Mammary epithelial cell (primary cell): ENCODE data around the gene SKIC8.

Source experiments
- EZH2 ChIP-seq: IDR thresholded peaks from 2 replicates; pipeline ENCODE4 v1.6.1; 2012; ENCODE audit warnings: low read length, inconsistent platforms, borderline replicate concordance
- TF ChIP-seq, protein P1 (sequence below), 2 donors: IDR thresholded peaks in 1 of 2; conservative IDR thresholded peaks in 1 of 2; 2 replicates each; pipeline ENCODE4 v1.5.1; 2011 to 2012; ENCODE audit warnings: inconsistent platforms in 2 of 2, low read length in 2 of 2, mild to moderate bottlenecking in 2 of 2, control low read depth in 1 of 2, low read depth in 1 of 2; ENCODE audit not compliant: insufficient read depth in 1 of 2; ENCODE audit errors: extremely low read depth in 1 of 2

DNA sequence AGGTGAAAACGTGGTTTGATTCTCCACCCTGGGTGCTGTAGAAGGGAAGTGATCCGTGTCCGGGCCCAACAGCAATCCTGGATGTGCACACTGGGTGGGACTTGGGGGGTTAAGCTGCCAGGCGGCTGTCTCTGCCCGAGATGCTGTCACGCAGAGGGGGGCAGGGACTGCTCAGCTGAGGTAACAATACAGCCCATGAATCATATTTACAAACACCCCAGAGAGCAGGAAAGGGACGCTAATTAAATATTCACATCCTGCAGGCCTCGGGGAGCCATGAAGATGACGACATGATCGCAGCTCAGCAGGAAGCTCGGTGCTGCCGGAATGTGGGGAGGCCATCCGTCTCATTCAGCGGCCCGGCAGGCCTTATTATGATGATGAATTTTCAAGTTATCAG, 22.8 kb upstream of the SKIC8 start:
- TF ChIP-seq EZH2 = no peak
- TF ChIP-seq, protein P1, sequence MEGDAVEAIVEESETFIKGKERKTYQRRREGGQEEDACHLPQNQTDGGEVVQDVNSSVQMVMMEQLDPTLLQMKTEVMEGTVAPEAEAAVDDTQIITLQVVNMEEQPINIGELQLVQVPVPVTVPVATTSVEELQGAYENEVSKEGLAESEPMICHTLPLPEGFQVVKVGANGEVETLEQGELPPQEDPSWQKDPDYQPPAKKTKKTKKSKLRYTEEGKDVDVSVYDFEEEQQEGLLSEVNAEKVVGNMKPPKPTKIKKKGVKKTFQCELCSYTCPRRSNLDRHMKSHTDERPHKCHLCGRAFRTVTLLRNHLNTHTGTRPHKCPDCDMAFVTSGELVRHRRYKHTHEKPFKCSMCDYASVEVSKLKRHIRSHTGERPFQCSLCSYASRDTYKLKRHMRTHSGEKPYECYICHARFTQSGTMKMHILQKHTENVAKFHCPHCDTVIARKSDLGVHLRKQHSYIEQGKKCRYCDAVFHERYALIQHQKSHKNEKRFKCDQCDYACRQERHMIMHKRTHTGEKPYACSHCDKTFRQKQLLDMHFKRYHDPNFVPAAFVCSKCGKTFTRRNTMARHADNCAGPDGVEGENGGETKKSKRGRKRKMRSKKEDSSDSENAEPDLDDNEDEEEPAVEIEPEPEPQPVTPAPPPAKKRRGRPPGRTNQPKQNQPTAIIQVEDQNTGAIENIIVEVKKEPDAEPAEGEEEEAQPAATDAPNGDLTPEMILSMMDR (conservative IDR thresholded peaks at IDR 0.05 in 1 of 2, IDR thresholded peaks at IDR 0.05 in 1 of 2; ENCODE audit: extremely low read depth in 1 of 2, insufficient read depth in 1 of 2, low read depth in 1 of 2, low read length in 2 of 2) = no peak
